GM19240 (cell line): ENCODE data around the gene SPTLC1.

Source experiments
- DNase-seq: peaks from one replicate; pipeline ENCODE4 v3.0.0; 2011; ENCODE audit warnings: low spot score; ENCODE audit not compliant: insufficient read length

Gene SPTLC1

GRCh38 chr9:91991721-91992341 lies 123.4 kb downstream of the SPTLC1 start:
- DNase-seq, result no peak

GRCh38 chr9:91986248-91986647 lies 129.0 kb downstream of the SPTLC1 start:
- DNase-seq, result no peak

- DNase-seq, result no peak
Measured at GRCh38 chr9:91985692-91986091, 129.5 kb downstream of the SPTLC1 start.
